Measurements from ENCODE around the gene DLX4.

The DLX4 gene

DNA sequence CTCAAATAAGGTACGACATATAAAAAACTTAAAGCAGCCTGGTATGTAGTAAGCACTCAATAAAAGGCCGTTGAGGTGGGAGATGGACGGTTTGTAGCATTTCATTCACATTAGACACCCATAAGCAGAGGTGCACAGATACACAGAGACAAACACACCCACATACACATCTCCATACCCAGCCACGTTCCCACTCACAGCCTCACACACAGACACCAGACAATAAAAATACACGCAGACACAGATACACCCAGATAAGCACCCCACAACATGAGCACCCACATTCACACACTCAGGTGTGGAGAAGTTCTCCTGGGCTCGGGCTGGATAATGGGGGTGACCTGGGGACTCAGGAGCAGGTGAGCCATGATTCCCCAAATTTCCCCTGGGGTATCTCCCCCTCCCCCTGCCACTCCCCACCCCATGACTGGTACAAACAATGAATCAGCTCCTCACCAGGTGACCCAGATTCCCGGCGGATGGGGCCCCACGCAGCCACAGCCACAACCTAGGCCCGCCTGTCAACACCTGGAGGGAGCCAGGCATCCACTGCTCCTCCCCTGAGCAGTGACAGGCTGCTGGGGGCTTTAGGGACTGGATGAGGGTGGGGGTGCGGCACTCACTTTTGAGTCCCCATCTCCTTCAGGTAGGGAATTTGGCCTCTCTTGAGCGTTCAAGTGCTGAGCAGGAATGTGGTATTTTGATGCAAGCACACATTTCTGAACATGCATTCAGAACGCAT is 23.4 kb downstream of the DLX4 start:
- TF ChIP-seq, protein P1, sequence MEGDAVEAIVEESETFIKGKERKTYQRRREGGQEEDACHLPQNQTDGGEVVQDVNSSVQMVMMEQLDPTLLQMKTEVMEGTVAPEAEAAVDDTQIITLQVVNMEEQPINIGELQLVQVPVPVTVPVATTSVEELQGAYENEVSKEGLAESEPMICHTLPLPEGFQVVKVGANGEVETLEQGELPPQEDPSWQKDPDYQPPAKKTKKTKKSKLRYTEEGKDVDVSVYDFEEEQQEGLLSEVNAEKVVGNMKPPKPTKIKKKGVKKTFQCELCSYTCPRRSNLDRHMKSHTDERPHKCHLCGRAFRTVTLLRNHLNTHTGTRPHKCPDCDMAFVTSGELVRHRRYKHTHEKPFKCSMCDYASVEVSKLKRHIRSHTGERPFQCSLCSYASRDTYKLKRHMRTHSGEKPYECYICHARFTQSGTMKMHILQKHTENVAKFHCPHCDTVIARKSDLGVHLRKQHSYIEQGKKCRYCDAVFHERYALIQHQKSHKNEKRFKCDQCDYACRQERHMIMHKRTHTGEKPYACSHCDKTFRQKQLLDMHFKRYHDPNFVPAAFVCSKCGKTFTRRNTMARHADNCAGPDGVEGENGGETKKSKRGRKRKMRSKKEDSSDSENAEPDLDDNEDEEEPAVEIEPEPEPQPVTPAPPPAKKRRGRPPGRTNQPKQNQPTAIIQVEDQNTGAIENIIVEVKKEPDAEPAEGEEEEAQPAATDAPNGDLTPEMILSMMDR (IDR thresholded peaks at IDR 0.05; ENCODE audit: insufficient read depth, missing control alignments) = no peak
- no peak for DNase-seq (ENCODE audit: insufficient read length, low spot score)
- no peak for FAIRE-seq

DNA sequence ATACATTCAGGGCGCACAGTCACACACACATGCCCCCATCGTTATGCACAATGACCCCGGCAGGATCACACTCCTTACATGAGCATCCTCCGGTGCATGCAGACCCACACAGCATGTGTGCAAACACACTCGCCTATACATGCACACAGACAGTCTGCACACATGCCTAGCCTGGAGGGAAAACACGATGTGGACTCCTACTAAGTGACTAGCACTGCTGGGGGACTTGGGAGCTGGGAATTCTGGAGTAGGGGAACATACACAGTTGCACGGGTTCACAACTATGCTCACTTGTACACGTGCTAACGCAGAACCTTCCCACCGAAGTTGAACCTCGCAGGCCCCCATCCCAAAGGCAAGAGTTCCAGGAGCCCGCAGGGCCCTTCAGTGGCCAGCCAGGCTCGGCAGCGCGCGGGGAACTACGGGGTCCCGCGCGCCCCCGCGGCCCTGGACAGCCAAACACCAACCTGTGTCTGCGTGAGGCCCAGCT is 24.0 kb downstream of the DLX4 start:
- DNase-seq (ENCODE audit: insufficient read length, low spot score) (no peak), FAIRE-seq (no peak)
- TF ChIP-seq, protein P1 (IDR thresholded peaks at IDR 0.05; ENCODE audit: insufficient read depth, missing control alignments) = no peak

DNA sequence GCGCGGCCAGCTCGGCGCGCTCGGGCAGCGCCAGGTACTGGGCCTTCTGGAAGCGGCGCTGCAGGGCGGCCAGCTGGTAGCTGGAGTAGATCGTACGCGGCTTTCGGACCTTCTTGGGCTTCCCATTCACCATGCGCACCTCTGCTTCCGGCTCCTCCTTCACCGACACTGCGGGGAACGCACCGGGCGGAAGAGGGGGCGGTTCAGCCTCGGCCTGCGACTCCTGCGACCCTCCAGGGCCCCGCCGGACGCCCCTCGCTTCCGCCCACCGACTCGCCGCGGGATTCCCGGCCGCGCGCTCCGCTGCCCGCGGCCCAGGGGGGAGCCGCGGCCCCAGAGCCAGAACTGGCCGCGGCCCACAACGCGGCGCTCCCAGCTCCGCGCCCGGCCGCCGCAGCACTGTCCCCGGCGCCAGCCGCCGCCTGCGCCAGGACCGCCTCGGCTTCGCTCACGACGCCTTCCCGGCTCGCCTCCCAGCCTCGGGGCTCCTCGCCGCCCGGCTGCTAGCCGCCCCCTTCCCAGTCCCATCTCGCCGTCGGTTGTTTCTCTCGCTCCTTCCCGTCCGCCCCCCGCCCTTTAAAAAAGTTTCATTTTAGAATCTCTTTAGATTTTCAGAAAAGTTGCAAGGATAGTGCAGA is 24.6 kb downstream of the DLX4 start:
- TF ChIP-seq, protein P1 (IDR thresholded peaks at IDR 0.05; ENCODE audit: insufficient read depth, missing control alignments) = no peak
- FAIRE-seq = no peak

DNA sequence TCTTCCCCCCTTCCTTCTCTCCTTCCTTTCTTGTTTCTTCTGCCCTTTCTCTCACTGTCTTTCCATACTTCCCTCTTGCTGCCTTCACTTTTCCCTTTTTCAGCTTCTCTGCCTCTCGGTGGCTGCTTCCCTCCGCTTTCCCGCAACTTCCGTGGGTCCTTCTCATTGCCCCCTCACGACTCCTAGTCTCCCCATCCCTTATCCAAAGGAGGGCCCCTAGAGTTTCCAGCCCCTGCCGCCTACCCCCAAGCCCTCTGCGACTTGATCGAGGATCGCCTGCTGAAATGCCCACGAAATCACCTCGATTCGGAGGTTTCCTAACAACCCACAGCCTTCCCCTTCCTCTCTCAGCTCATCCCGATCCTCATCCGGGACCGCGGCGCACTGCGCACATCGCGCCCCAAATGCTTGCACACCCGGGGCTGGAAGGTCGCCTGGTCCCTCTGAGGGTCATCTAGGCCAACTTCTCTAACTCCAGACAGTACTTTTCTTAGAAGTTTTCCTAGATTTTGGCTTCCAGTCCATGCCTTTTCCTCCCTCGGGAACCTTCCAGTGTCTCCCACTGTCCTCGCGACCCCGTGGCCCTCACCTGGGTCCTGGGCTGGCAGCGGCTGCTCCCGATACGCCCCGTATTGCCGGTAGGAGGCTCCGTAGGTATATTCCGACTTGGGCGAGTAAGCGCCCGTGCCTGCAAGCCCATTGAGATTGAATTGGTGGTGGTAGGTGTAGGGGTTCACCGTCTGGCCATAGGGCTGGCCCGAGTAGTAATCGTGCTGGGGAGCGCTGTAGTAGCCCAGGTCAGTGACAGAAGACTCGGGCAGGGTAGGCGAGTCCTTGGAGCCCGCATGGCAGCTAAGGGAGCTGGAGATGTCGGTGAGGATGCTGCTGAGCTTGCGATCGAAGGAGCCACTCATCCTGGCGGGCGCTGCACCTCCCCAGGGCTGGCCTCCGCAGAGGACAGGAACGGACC is 25.4 kb downstream of the DLX4 start:
- FAIRE-seq = no peak
- no peak for DNase-seq (ENCODE audit: insufficient read length, low spot score)
- TF ChIP-seq, protein P1 (IDR thresholded peaks at IDR 0.05; ENCODE audit: insufficient read depth, missing control alignments) = no peak

More for the DNA sequence above, 24.6 kb downstream of the DLX4 start:
- no peak for DNase-seq (ENCODE audit: insufficient read length, low spot score)

DNA sequence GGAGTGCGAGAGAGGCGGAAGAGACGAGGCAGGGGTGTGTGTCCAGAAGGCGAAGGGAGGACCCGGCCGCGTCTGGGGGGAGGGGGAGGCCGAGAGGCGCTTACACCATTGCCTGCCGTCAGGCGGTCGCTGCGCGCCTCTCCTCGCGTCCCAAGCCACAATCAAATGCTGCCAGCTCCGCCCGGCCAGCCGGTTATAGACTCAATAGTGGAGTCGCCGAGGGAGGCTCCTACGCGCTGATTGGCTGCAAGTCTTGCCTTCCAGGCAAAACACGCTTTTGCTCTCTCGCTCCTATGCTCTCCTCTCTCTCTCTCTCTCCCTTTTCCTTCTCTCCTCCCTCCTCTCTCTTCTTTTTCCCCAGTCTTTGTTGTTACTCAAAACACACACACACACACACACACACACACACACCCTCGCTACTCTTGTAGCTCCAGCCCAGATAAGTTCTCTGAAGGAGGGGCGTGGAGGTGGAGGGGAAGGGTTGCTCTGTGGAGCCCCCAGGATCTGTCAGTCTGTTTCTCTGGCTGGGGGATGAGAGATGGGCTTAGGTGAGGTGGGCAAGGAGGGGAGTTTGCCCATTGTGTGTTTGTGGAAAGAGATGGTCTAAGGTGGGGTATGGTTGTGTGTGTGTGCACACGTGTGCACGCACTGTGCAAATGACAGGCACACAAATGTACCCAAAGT is 26.2 kb downstream of the DLX4 start, which contains the start of gene DLX3:
Gene DLX3, minus strand, starts transcription at position 170 of the 684 bp plus-strand sequence. CDS start 226 bp downstream, outside the sequence.
- DNase-seq (ENCODE audit: insufficient read length, low spot score) (no peak), FAIRE-seq (no peak)
- TF ChIP-seq, protein P1 (IDR thresholded peaks at IDR 0.05; ENCODE audit: insufficient read depth, missing control alignments) = no peak

DNA sequence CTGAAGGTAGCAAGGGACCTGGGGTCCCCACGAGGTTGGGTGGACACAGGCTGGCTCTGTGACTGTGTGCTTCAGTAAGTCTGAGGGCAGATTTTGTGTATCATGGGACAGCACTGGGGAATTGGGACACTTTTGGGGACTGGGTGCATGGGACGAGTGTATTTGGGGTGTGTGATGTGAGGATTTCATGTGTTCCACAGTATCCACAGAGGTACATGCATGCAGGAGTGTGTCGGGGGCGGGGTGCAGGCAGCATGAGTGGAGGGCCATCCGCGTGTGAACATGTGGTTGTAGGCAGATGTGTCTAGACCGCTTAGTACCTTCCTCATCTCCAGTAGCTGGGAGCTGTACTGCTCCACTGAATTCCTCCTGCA is 27.1 kb downstream of the DLX4 start:
- TF ChIP-seq, protein P1 (IDR thresholded peaks at IDR 0.05; ENCODE audit: insufficient read depth, missing control alignments) = no peak
- DNase-seq (ENCODE audit: insufficient read length, low spot score) (no peak), FAIRE-seq (no peak)
